Sigmoid colon (tissue), 7 donors: ENCODE results near the gene CCDC191. TPM values are rescaled to one million over a fixed set of nuclear protein-coding genes. Genes with fewer than 3 reads are reported as not detected.
A peak's percentile ranks its signal among the peaks of the same experiment; 100 is the strongest.

ENCODE experiments used
- DNase-seq: peaks from one replicate; pipeline ENCODE4 v3.0.0-alpha.2; 2019
- H3K27ac ChIP-seq, 4 donors: fragments of 200-600 bp; sonication (generic); one replicate each; pipeline ENCODE4 v1.5.1; 2016 to 2019; ENCODE audit warnings: mild to moderate bottlenecking in 1 of 4
- H3K27me3 ChIP-seq, 3 donors: fragments of 200-600 bp; sonication (generic); one replicate each; pipeline ENCODE4 v1.5.1; 2019; ENCODE audit warnings: mild to moderate bottlenecking in 1 of 3
- H3K36me3 ChIP-seq, 4 donors: fragments of 200-600 bp; sonication (generic); one replicate each; pipeline ENCODE4 v1.5.1; 2016 to 2019
- H3K4me1 ChIP-seq, 4 donors: fragments of 200-600 bp; sonication (generic); one replicate each; pipeline ENCODE4 v1.5.1; 2017 to 2019
- H3K4me3 ChIP-seq, 4 donors: fragments of 200-600 bp; sonication (generic); one replicate each; pipeline ENCODE4 v1.5.1; 2017 to 2019; ENCODE audit warnings: mild to moderate bottlenecking in 2 of 4, moderate library complexity in 1 of 4
- H3K9me3 ChIP-seq, 4 donors: fragments of 200-600 bp in 3 of 4; sonication (generic) in 3 of 4; one replicate each; pipeline versions ENCODE4 v1.5.1 to v1.6.1; 2013 to 2019
- CTCF ChIP-seq, 4 experiments: fragments of 450-650 bp in 3 of 4; fragments of 200-600 bp in 1 of 4; IDR thresholded peaks; one replicate each; pipeline ENCODE4 v1.5.1; 2016 to 2019; ENCODE audit warnings: antibody characterized with exemption in 4 of 4, mild to moderate bottlenecking in 3 of 4, moderate library complexity in 2 of 4
- EP300 ChIP-seq, 4 donors: sonication (generic); formaldehyde crosslinking; IDR thresholded peaks; one replicate each; pipeline ENCODE4 v1.6.1; 2017; ENCODE audit warnings: antibody characterized with exemption in 4 of 4
- POLR2A ChIP-seq, 2 donors: fragments of 450-650 bp; IDR thresholded peaks; one replicate each; pipeline ENCODE4 v1.6.1; 2016; ENCODE audit warnings: antibody characterized with exemption in 2 of 2, mild to moderate bottlenecking in 2 of 2, moderate library complexity in 2 of 2
- POLR2AphosphoS5 ChIP-seq, 4 donors: sonication (generic); formaldehyde crosslinking; IDR thresholded peaks; one replicate each; pipeline ENCODE4 v1.6.1; 2017; ENCODE audit warnings: antibody characterized with exemption in 4 of 4
- WGBS, 2 donors: extraction: QIAGEN DNeasy Blood & Tissue Kit; methylation state at CpG; one replicate each; pipeline ENCODE4 v1.1.7; 2013; 5-methylcytosine and 5-hydroxymethylcytosine counted together
- intact Hi-C: fragments of 100-400 bp; cut with DNase I; formaldehyde crosslinking; loops from one replicate; pipeline ENCODE4 v1.15.1; 2023
- polyA plus RNA-seq, 3 donors: library from polyadenylated mRNA; stranded (reverse); fragments of 200-250 nt; gene quantifications; one replicate each; pipeline ENCODE4 v1.2.3, GENCODE V29; 2013
- total RNA-seq, 4 donors: library from RNA; depleted of rRNA; stranded (reverse); fragments of >200 nt; gene quantifications; one replicate each; pipeline ENCODE4 v1.1.0, GENCODE V29; 2016
- donor health status: healthy with polysubstance abuse.
- donor health status: Bipolar disorder and iron deficiency.
- donor health status: healthy.

CCDC191 gene
- total and polyA plus RNA-seq, 7 donors: 0.60 to 5.5 (median 3.2) TPM

GRCh38 chr3:113952921-113953320, 103.4 kb downstream of the CCDC191 start:
- Histone ChIP-seq H3K27ac (no peak overlapping the region), H3K36me3 (no peaks in the 10 kb centered on the region), H3K4me3 (no peak overlapping the region), H3K4me1 (peaks cover 0 to 11% (median 9%) of the 10 kb centered on the region in 4 donors), H3K9me3 (no peaks in the 10 kb centered on the region), H3K27me3 (no peaks in the 10 kb centered on the region)
- intact Hi-C loops: no loop called here
- TF ChIP-seq EP300 (IDR thresholded peaks at IDR 0.05) (no peak), CTCF (IDR thresholded peaks at IDR 0.05) (no peak)
- DNase-seq: no peak

- peak overlapping the region; percentile 58 to 82 (median 68) for H3K4me3 ChIP-seq
- 1 to 3% methylated on average over 65 of the region's 65 CpGs for WGBS, 2 donors
- peaks cover 0 to 11% (median 9%) of the 10 kb centered on the region in 4 donors for H3K4me1 ChIP-seq
- intact Hi-C loops: loop anchor here (5.0 to 10.0 kb wide), 2 partner anchors 109 to 193 kb away; partner anchors contain the start of genes CCDC191 and QTRT2
- TF ChIP-seq CTCF (IDR thresholded peaks at IDR 0.05): no peak
- no peak for TF ChIP-seq POLR2A (IDR thresholded peaks at IDR 0.05)
- TF ChIP-seq EP300 (IDR thresholded peaks at IDR 0.05): no peak
- TF ChIP-seq POLR2AphosphoS5 (IDR thresholded peaks at IDR 0.05): no peak
- no peaks in the 10 kb centered on the region for H3K9me3 ChIP-seq
- H3K27ac ChIP-seq: peak overlapping the region in 3 of 4 donors; percentile 32 to 57 (median 40)
- DNase-seq: no peak
- H3K27me3 ChIP-seq: no peaks in the 10 kb centered on the region
- H3K36me3 ChIP-seq: no peaks in the 10 kb centered on the region
Measured at GRCh38 chr3:113948015-113948917, 108.1 kb downstream of the CCDC191 start.

GRCh38 chr3:113947372-113948014, 108.8 kb downstream of the CCDC191 start, which contains the start of gene ZDHHC23:
Gene ZDHHC23, plus strand, starts transcription at chr3:113948013. Its CDS starts 790 bp downstream, at chr3:113948803.
- TF ChIP-seq CTCF (IDR thresholded peaks at IDR 0.05): no peak
- no peak for TF ChIP-seq POLR2A (IDR thresholded peaks at IDR 0.05)
- TF ChIP-seq POLR2AphosphoS5 (IDR thresholded peaks at IDR 0.05): no peak
- TF ChIP-seq EP300 (IDR thresholded peaks at IDR 0.05): no peak
- WGBS, 2 donors: 1% methylated on average over 80 of the region's 80 CpGs
- no peaks in the 10 kb centered on the region for H3K9me3 ChIP-seq
- no peaks in the 10 kb centered on the region for H3K27me3 ChIP-seq
- H3K4me3 ChIP-seq: peak within 1 kb of the TSS; percentile 58 to 82 (median 68)
- intact Hi-C loops: loop anchor here (5.0 to 10.0 kb wide), 2 partner anchors 110 to 193 kb away; partner anchors contain the start of genes CCDC191 and QTRT2
- peak within 1 kb of the TSS; percentile 40 to 63 (median 61) for H3K27ac ChIP-seq
- H3K4me1 ChIP-seq: peaks cover 0 to 11% (median 9%) of the 10 kb centered on the region in 4 donors
- peak; percentile 84 for DNase-seq
- H3K36me3 ChIP-seq: no peaks in the 10 kb centered on the region

GRCh38 chr3:113946831-113947230, 109.5 kb downstream of the CCDC191 start:
- Histone ChIP-seq H3K27ac (peak overlapping the region in 2 of 4 donors; percentile 62 to 63), H3K4me1 (peaks cover 0 to 11% (median 9%) of the 10 kb centered on the region in 4 donors), H3K27me3 (no peaks in the 10 kb centered on the region), H3K4me3 (peak overlapping the region in 3 of 4 donors; percentile 60 to 82 (median 77)), H3K9me3 (no peaks in the 10 kb centered on the region), H3K36me3 (no peaks in the 10 kb centered on the region)
- TF ChIP-seq POLR2AphosphoS5 (IDR thresholded peaks at IDR 0.05): no peak
- 52 to 82% methylated on average over 7 of the region's 7 CpGs for WGBS, 2 donors
- DNase-seq: no peak
- intact Hi-C loops: loop anchor here (5.0 to 10.0 kb wide), 2 partner anchors 110 to 192 kb away; partner anchors contain the start of genes CCDC191 and QTRT2

GRCh38 chr3:113927556-113927955, 128.8 kb downstream of the CCDC191 start:
- DNase-seq: no peak
- 64 to 87% methylated on average over 5 of the region's 5 CpGs for WGBS, 2 donors
- Histone ChIP-seq H3K27ac (no peak overlapping the region), H3K4me3 (no peak overlapping the region), H3K36me3 (no peaks in the 10 kb centered on the region), H3K27me3 (no peaks in the 10 kb centered on the region), H3K9me3 (peaks cover 0 to 2% (median 0%) of the 10 kb centered on the region in 4 donors), H3K4me1 (no peaks in the 10 kb centered on the region)
- TF ChIP-seq CTCF (IDR thresholded peaks at IDR 0.05): no peak
- TF ChIP-seq EP300 (IDR thresholded peaks at IDR 0.05): no peak
- no peak for TF ChIP-seq POLR2A (IDR thresholded peaks at IDR 0.05)
- no peak for TF ChIP-seq POLR2AphosphoS5 (IDR thresholded peaks at IDR 0.05)
- intact Hi-C loops: no loop called here
